Measurements from ENCODE around the gene RSPO4. TPM values are rescaled to one million over a fixed set of nuclear protein-coding genes. Genes with fewer than 3 reads are reported as not detected.

The RSPO4 gene
- total RNA-seq, 2 donors from 2014 or later: 3.8 to 7.6 TPM

DNA sequence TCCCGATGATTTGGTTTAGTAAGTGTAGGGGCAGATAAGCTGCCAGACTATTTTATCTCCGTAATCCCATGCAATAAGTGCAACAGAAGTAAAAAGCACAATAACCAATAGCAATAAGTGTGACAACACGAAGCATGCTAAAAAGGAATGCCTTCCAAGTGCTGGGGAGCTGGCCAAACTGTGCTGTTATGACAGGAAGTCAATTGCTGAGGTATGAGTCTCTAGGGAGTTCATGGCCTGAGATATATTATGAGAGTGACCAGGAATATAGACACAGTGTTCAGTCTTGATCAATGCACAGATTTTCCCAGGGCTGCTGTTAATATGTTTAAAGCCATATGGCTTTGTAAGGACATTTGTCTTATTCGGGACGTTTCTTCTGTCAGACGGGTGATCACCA, 75.4 kb downstream of the RSPO4 start:
- H3K4me3 Mint-ChIP-seq: no peak overlapping the region
- H3K27ac ChIP-seq (ENCODE audit: low read depth, low read length): no peak overlapping the region
- TF ChIP-seq, protein P1, sequence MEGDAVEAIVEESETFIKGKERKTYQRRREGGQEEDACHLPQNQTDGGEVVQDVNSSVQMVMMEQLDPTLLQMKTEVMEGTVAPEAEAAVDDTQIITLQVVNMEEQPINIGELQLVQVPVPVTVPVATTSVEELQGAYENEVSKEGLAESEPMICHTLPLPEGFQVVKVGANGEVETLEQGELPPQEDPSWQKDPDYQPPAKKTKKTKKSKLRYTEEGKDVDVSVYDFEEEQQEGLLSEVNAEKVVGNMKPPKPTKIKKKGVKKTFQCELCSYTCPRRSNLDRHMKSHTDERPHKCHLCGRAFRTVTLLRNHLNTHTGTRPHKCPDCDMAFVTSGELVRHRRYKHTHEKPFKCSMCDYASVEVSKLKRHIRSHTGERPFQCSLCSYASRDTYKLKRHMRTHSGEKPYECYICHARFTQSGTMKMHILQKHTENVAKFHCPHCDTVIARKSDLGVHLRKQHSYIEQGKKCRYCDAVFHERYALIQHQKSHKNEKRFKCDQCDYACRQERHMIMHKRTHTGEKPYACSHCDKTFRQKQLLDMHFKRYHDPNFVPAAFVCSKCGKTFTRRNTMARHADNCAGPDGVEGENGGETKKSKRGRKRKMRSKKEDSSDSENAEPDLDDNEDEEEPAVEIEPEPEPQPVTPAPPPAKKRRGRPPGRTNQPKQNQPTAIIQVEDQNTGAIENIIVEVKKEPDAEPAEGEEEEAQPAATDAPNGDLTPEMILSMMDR (conservative IDR thresholded peaks at IDR 0.05): no peak

DNA sequence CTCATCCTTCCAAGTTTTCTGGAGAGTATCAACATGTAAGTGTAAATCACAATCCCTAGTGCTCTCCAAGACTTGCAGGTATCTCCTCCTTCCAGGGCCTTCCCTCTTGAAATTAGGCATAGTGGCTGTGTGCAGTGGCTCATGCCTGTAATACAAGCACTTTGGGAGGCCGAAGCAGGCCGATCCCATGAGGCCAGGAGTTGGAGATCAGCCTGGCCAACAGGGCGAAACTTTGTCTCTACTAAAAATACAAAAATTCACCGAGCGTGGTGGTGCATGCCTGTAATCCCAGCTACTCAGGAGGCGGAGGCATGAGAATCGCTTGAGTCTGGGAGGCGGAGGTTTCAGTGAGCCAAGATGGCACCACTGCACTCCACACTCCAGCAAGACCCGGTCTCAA, 76.6 kb downstream of the RSPO4 start:
- Mint-ChIP-seq H3K9me3 (peaks cover 39% of the 10 kb centered on the region), H3K27ac (no peak overlapping the region)

More for the DNA sequence above, 75.4 kb downstream of the RSPO4 start:
- peaks cover 13% of the 10 kb centered on the region for H3K27me3 Mint-ChIP-seq (ENCODE audit: insufficient read depth)
- DNase-seq: no peak
- H3K9me3 Mint-ChIP-seq: peaks cover 48% of the 10 kb centered on the region
- no peaks in the 10 kb centered on the region for H3K27me3 ChIP-seq (ENCODE audit: control insufficient read depth, insufficient read depth, low read length, poor library complexity, severe bottlenecking)
- peak overlapping the region; percentile 71 for H3K4me3 ChIP-seq (ENCODE audit: low read length)
- no peaks in the 10 kb centered on the region for H3K36me3 ChIP-seq (ENCODE audit: control insufficient read depth, insufficient read depth, low read length)
- no peaks in the 10 kb centered on the region for H3K4me1 ChIP-seq (ENCODE audit: control insufficient read depth, insufficient read depth, low read length)
- no peaks in the 10 kb centered on the region for H3K36me3 Mint-ChIP-seq (ENCODE audit: low read depth)
- 93 to 96% methylated on average over 5 to 6 of the region's 6 CpGs for WGBS, 2 experiments (ENCODE audit: insufficient coverage in 1 of 2, insufficient read length in 1 of 2)
- H3K9ac ChIP-seq (ENCODE audit: extremely low read depth, low read length, poor library complexity, severe bottlenecking): no peak overlapping the region
- H3K4me1 Mint-ChIP-seq: no peaks in the 10 kb centered on the region
- no peak overlapping the region for H3K27ac Mint-ChIP-seq
- peaks cover 59% of the 10 kb centered on the region for H3K9me3 ChIP-seq (ENCODE audit: control insufficient read depth, low read length)

DNA sequence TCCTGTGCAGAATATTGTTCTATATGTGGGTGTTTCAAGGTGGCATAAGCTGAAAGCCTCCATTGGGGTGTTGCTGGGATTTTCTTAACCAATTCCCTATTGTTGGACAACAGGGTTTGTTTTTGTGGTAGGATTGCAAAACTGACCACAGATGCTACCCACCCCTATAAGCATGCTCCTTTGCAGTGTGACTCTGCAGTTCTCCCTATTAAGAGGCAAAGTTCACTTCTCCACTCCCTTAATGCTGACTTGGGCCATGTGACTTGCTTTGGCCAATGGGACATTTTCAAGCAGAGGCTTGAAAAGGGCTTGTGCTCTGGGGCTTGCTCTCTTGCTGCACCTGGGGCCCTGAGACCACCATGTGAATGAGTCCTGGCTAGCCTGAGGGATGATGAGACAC, 77.5 kb downstream of the RSPO4 start:
- H3K9me3 ChIP-seq (ENCODE audit: control insufficient read depth, low read length): peaks cover 49% of the 10 kb centered on the region
- peaks cover 2% of the 10 kb centered on the region for H3K4me1 Mint-ChIP-seq
- H3K27me3 Mint-ChIP-seq (ENCODE audit: insufficient read depth): peaks cover 11% of the 10 kb centered on the region
- H3K27ac Mint-ChIP-seq: no peak overlapping the region
- peak; percentile 24 for DNase-seq
- no peaks in the 10 kb centered on the region for H3K36me3 ChIP-seq (ENCODE audit: control insufficient read depth, insufficient read depth, low read length)
- H3K9me3 Mint-ChIP-seq: peaks cover 36% of the 10 kb centered on the region
- H3K4me3 Mint-ChIP-seq: no peak overlapping the region
- no peak overlapping the region for H3K27ac ChIP-seq (ENCODE audit: low read depth, low read length)
- H3K36me3 Mint-ChIP-seq (ENCODE audit: low read depth): no peaks in the 10 kb centered on the region
- H3K9ac ChIP-seq (ENCODE audit: extremely low read depth, low read length, poor library complexity, severe bottlenecking): no peak overlapping the region
- no peak overlapping the region for H3K4me3 ChIP-seq (ENCODE audit: low read length)
- H3K4me1 ChIP-seq (ENCODE audit: control insufficient read depth, insufficient read depth, low read length): no peaks in the 10 kb centered on the region
- TF ChIP-seq, protein P1 (conservative IDR thresholded peaks at IDR 0.05): no peak
- H3K27me3 ChIP-seq (ENCODE audit: control insufficient read depth, insufficient read depth, low read length, poor library complexity, severe bottlenecking): no peaks in the 10 kb centered on the region

More for the DNA sequence above, 76.6 kb downstream of the RSPO4 start:
- no peaks in the 10 kb centered on the region for H3K4me1 Mint-ChIP-seq
- Histone ChIP-seq H3K9ac (ENCODE audit: extremely low read depth, low read length, poor library complexity, severe bottlenecking) (no peak overlapping the region), H3K36me3 (ENCODE audit: control insufficient read depth, insufficient read depth, low read length) (no peaks in the 10 kb centered on the region), H3K27ac (ENCODE audit: low read depth, low read length) (no peak overlapping the region), H3K27me3 (ENCODE audit: control insufficient read depth, insufficient read depth, low read length, poor library complexity, severe bottlenecking) (no peaks in the 10 kb centered on the region), H3K4me3 (ENCODE audit: low read length) (peak overlapping the region; percentile 71), H3K9me3 (ENCODE audit: control insufficient read depth, low read length) (peaks cover 53% of the 10 kb centered on the region), H3K4me1 (ENCODE audit: control insufficient read depth, insufficient read depth, low read length) (no peaks in the 10 kb centered on the region)
- DNase-seq: peak; percentile 13
- no peaks in the 10 kb centered on the region for H3K36me3 Mint-ChIP-seq (ENCODE audit: low read depth)
- no peak overlapping the region for H3K4me3 Mint-ChIP-seq
- TF ChIP-seq, protein P1 (conservative IDR thresholded peaks at IDR 0.05): no peak
- 93 to 96% methylated on average over 4 to 9 of the region's 9 CpGs for WGBS, 2 experiments (ENCODE audit: insufficient coverage in 1 of 2, insufficient read length in 1 of 2)
- H3K27me3 Mint-ChIP-seq (ENCODE audit: insufficient read depth): peaks cover 13% of the 10 kb centered on the region

Data from endodermal cell (in vitro differentiated cells).